Trophoblast cell (in vitro differentiated cells and primary cell): Measurements from ENCODE around the gene LRP1B.

Experiments
- DNase-seq, 2 donors: peaks; one replicate each; pipeline ENCODE4 v3.0.0-alpha.2; 2016
- H2AFZ ChIP-seq: 2 replicates; pipeline ENCODE4 v1.6.1; 2013; ENCODE audit warnings: low read length, moderate library complexity, mild to moderate bottlenecking; ENCODE audit not compliant: insufficient read depth, poor library complexity
- H2AK5ac ChIP-seq: 2 replicates; pipeline ENCODE4 v1.6.1; 2013; ENCODE audit warnings: mild to moderate bottlenecking, low read length
- H2BK120ac ChIP-seq: 2 replicates; pipeline ENCODE4 v1.6.1; 2013; ENCODE audit warnings: low read length, mild to moderate bottlenecking, moderate library complexity; ENCODE audit not compliant: insufficient read depth, poor library complexity
- H2BK12ac ChIP-seq: 2 replicates; pipeline ENCODE4 v1.6.1; 2013; ENCODE audit warnings: mild to moderate bottlenecking, low read length, moderate library complexity
- H2BK5ac ChIP-seq: 2 replicates; pipeline ENCODE4 v1.6.1; 2013; ENCODE audit warnings: low read length, low read depth, moderate library complexity, mild to moderate bottlenecking; ENCODE audit not compliant: poor library complexity
- H3K14ac ChIP-seq: 2 replicates; pipeline ENCODE4 v1.6.1; 2013; ENCODE audit warnings: mild to moderate bottlenecking, low read length
- H3K18ac ChIP-seq: 2 replicates; pipeline ENCODE4 v1.6.1; 2013; ENCODE audit warnings: mild to moderate bottlenecking, low read length
- H3K23ac ChIP-seq: 2 replicates; pipeline ENCODE4 v1.6.1; 2013; ENCODE audit warnings: low read length
- H3K27ac ChIP-seq: 2 replicates; pipeline ENCODE4 v1.5.1; 2013; ENCODE audit warnings: low read depth, mild to moderate bottlenecking, inconsistent platforms, low read length, moderate library complexity
- H3K27me3 ChIP-seq: 2 replicates; pipeline ENCODE4 v1.6.1; 2013; ENCODE audit warnings: inconsistent platforms, mild to moderate bottlenecking, low read length, moderate library complexity; ENCODE audit not compliant: insufficient read depth
- H3K36me3 ChIP-seq, 2 experiments: 1 replicate in 1 of 2; 2 replicates in 1 of 2; pipeline ENCODE4 v1.6.1; 2013; ENCODE audit warnings: low read length in 2 of 2, mild to moderate bottlenecking in 2 of 2, moderate library complexity in 1 of 2; ENCODE audit not compliant: insufficient read depth in 2 of 2, control insufficient read depth in 1 of 2
- H3K4ac ChIP-seq: 2 replicates; pipeline ENCODE4 v1.6.1; 2013; ENCODE audit warnings: low read depth, mild to moderate bottlenecking, low read length, moderate library complexity
- H3K4me1 ChIP-seq, 2 experiments: 1 replicate in 1 of 2; 2 replicates in 1 of 2; pipeline ENCODE4 v1.6.1; 2013; ENCODE audit warnings: low read length in 2 of 2, mild to moderate bottlenecking in 2 of 2, moderate library complexity in 1 of 2; ENCODE audit not compliant: insufficient read depth in 2 of 2, control insufficient read depth in 1 of 2
- H3K4me2 ChIP-seq: 2 replicates; pipeline ENCODE4 v1.6.1; 2013; ENCODE audit warnings: inconsistent platforms, mild to moderate bottlenecking, low read length, moderate library complexity
- H3K4me3 ChIP-seq: 2 replicates; pipeline ENCODE4 v1.5.1; 2013; ENCODE audit warnings: mild to moderate bottlenecking, low read depth, low read length, inconsistent platforms
- H3K79me1 ChIP-seq: one replicate; pipeline ENCODE4 v1.6.1; 2013; ENCODE audit warnings: low read length
- H3K79me2 ChIP-seq: 2 replicates; pipeline ENCODE4 v1.6.1; 2013; ENCODE audit warnings: low read length, mild to moderate bottlenecking; ENCODE audit not compliant: control insufficient read depth, insufficient read depth, poor library complexity
- H3K9ac ChIP-seq: 2 replicates; pipeline ENCODE4 v1.6.1; 2013; ENCODE audit warnings: mild to moderate bottlenecking, low read length
- H3K9me3 ChIP-seq: 2 replicates; pipeline ENCODE4 v1.6.1; 2013; ENCODE audit warnings: low read depth, mild to moderate bottlenecking, control low read depth, inconsistent platforms, low read length; ENCODE audit not compliant: insufficient read depth
- H4K12ac ChIP-seq: 2 replicates; pipeline ENCODE4 v1.6.1; 2013; ENCODE audit warnings: low read depth, mild to moderate bottlenecking, low read length, moderate library complexity
- H4K8ac ChIP-seq: 2 replicates; pipeline ENCODE4 v1.6.1; 2013; ENCODE audit warnings: low read depth, mild to moderate bottlenecking, low read length, moderate library complexity
- H4K91ac ChIP-seq: one replicate; pipeline ENCODE4 v1.6.1; 2013; ENCODE audit warnings: low read depth, mild to moderate bottlenecking, low read length, moderate library complexity
- WGBS: extraction: QIAGEN DNeasy Blood & Tissue Kit; methylation state at CpG from one replicate; pipeline ENCODE4 v1.1.7; 2013; ENCODE audit warnings: missing lambda C conversion rate; ENCODE audit not compliant: insufficient read length, insufficient coverage; ENCODE audit errors: extremely low coverage; 5-methylcytosine and 5-hydroxymethylcytosine counted together

The LRP1B gene

GRCh38 chr2:142037744-142038143 lies 93.1 kb downstream of the LRP1B start:
- no peak overlapping the region for H3K4ac ChIP-seq
- H2BK120ac ChIP-seq, result no peak overlapping the region
- no peak overlapping the region for H2AK5ac ChIP-seq
- no peaks in the 10 kb centered on the region for H3K79me2 ChIP-seq
- no peak overlapping the region for H3K9ac ChIP-seq
- H3K27me3 ChIP-seq, result no peaks in the 10 kb centered on the region
- no peaks in the 10 kb centered on the region for H3K36me3 ChIP-seq
- peak overlapping the region; percentile 98 for H3K27ac ChIP-seq
- no peak for DNase-seq
- no peak overlapping the region for H4K91ac ChIP-seq
- no peak overlapping the region for H4K12ac ChIP-seq
- no peak overlapping the region for H3K4me2 ChIP-seq
- no peak overlapping the region for H2BK12ac ChIP-seq
- no CpG with 5 or more reads among the region's 3 CpGs for WGBS
- H3K4me3 ChIP-seq, result no peak overlapping the region
- no peak overlapping the region for H4K8ac ChIP-seq
- no peak overlapping the region for H2AFZ ChIP-seq
- no peak overlapping the region for H3K23ac ChIP-seq
- peaks cover 0 to 2% of the 10 kb centered on the region in 2 experiments for H3K4me1 ChIP-seq
- H3K9me3 ChIP-seq, result no peaks in the 10 kb centered on the region
- no peak overlapping the region for H3K14ac ChIP-seq
- H3K18ac ChIP-seq, result no peak overlapping the region
- peaks cover 2% of the 10 kb centered on the region for H3K79me1 ChIP-seq
- no peak overlapping the region for H2BK5ac ChIP-seq

GRCh38 chr2:142037066-142037465 lies 93.8 kb downstream of the LRP1B start:
- Histone ChIP-seq H2AK5ac (no peak overlapping the region), H3K23ac (no peak overlapping the region), H3K4me2 (peak overlapping the region; percentile 7), H3K4me1 (peaks cover 0 to 2% of the 10 kb centered on the region in 2 experiments), H4K8ac (no peak overlapping the region), H3K9me3 (no peaks in the 10 kb centered on the region), H4K91ac (no peak overlapping the region), H3K4me3 (no peak overlapping the region), H3K18ac (no peak overlapping the region), H2BK5ac (no peak overlapping the region), H3K4ac (no peak overlapping the region), H3K79me1 (peaks cover 2% of the 10 kb centered on the region), H2BK120ac (no peak overlapping the region), H3K79me2 (no peaks in the 10 kb centered on the region), H4K12ac (no peak overlapping the region), H3K27ac (peak overlapping the region; percentile 98), H3K36me3 (no peaks in the 10 kb centered on the region), H2BK12ac (no peak overlapping the region), H2AFZ (no peak overlapping the region), H3K14ac (no peak overlapping the region), H3K9ac (no peak overlapping the region), H3K27me3 (no peaks in the 10 kb centered on the region)
- DNase-seq, result no peak
- no CpG with 5 or more reads among the region's 3 CpGs for WGBS

DNA sequence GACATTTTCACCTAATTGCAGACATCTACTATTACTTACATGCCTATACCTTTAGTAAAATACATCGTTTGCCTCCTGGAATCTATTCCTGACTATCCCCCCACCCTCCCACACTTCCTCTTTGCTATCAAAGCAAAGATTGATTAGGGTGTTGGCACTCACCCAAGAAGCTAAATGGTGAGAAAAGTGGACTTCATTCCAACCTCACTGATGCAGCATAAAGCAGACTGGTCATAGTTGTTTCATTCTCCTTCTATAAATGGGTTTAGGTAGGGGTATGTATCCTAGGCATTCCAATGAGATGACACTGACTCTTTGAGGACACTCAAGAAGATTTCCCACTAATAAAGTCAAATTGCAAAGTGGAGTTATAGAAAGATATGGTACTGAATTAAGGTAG lies 97.4 kb downstream of the LRP1B start:
- H3K4me2 ChIP-seq, result no peak overlapping the region
- no peak overlapping the region for H3K9ac ChIP-seq
- H3K4me3 ChIP-seq, result no peak overlapping the region
- no peaks in the 10 kb centered on the region for H3K27me3 ChIP-seq
- no peak for DNase-seq
- H3K4me1 ChIP-seq, result peaks cover 2 to 4% of the 10 kb centered on the region in 2 experiments
- H2BK120ac ChIP-seq, result no peak overlapping the region
- H4K12ac ChIP-seq, result no peak overlapping the region
- no peak overlapping the region for H4K8ac ChIP-seq
- no peak overlapping the region for H2AFZ ChIP-seq
- H3K79me1 ChIP-seq, result peaks cover 2% of the 10 kb centered on the region
- H2BK12ac ChIP-seq, result no peak overlapping the region
- H3K79me2 ChIP-seq, result no peaks in the 10 kb centered on the region
- H3K4ac ChIP-seq, result no peak overlapping the region
- no peak overlapping the region for H2AK5ac ChIP-seq
- H2BK5ac ChIP-seq, result no peak overlapping the region
- no peak overlapping the region for H3K23ac ChIP-seq
- H3K14ac ChIP-seq, result no peak overlapping the region
- no peak overlapping the region for H3K18ac ChIP-seq
- no peaks in the 10 kb centered on the region for H3K36me3 ChIP-seq
- WGBS, result no CpG with 5 or more reads among the region's 1 CpG
- H3K9me3 ChIP-seq, result no peaks in the 10 kb centered on the region
- no peak overlapping the region for H3K27ac ChIP-seq
- no peak overlapping the region for H4K91ac ChIP-seq

DNA sequence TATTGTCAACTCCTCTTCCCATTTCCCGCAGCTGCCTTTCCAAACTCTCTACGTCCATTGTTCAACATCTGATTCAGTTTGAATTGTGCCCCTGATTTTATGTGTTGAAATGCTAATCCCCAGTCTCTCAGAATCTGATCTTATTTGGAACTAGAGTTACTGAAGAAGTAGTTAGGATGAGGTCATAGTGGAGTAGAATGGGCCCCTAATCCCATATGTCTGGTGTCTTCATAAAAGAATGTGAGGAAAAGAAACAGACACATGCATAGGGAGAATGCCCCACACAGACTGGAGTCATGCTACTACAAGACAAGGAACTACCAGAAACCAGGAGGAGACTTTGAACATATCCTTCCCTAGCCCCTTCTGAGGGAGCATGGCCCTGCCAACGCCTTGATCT lies 99.2 kb downstream of the LRP1B start:
- Histone ChIP-seq H2BK120ac (no peak overlapping the region), H3K9me3 (no peaks in the 10 kb centered on the region), H3K18ac (peak overlapping the region; percentile 37), H2AFZ (no peak overlapping the region), H2AK5ac (peak overlapping the region; percentile 54), H2BK12ac (peak overlapping the region; percentile 58), H3K4me3 (no peak overlapping the region), H2BK5ac (no peak overlapping the region), H3K23ac (no peak overlapping the region), H3K4me1 (peaks cover 2 to 4% of the 10 kb centered on the region in 2 experiments), H3K79me2 (no peaks in the 10 kb centered on the region), H3K9ac (no peak overlapping the region), H3K27me3 (no peaks in the 10 kb centered on the region), H3K14ac (no peak overlapping the region), H4K91ac (no peak overlapping the region), H3K4ac (no peak overlapping the region), H3K4me2 (no peak overlapping the region), H3K36me3 (no peaks in the 10 kb centered on the region), H4K8ac (peak overlapping the region; percentile 10), H3K79me1 (no peaks in the 10 kb centered on the region), H4K12ac (no peak overlapping the region), H3K27ac (peak overlapping the region; percentile 23)
- no CpG with 5 or more reads among the region's 3 CpGs for WGBS
- DNase-seq, result no peak
